ENCODE measurements around the gene ANK3.

Gene ANK3

DNA sequence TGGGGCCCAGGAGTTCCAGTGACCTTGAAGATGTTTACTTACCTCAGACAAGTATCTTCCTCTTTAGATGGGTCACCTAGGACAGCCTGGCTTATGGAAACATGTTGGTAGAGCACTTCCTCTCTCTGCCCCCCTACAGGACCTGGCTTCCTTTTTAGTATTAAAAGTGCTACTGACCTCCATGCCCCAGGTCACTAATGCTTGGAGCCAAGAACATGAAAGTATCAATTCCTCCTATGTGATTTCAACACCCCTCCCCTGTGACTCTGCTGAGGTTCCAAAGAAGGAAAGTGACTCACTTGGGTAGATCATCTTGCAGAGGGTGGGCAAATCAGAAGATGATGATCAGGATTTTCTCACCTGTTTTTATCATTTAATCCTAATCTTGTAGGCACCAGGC is 358.0 kb downstream of the ANK3 start:
- no peak overlapping the region for H3K4me3 ChIP-seq

DNA sequence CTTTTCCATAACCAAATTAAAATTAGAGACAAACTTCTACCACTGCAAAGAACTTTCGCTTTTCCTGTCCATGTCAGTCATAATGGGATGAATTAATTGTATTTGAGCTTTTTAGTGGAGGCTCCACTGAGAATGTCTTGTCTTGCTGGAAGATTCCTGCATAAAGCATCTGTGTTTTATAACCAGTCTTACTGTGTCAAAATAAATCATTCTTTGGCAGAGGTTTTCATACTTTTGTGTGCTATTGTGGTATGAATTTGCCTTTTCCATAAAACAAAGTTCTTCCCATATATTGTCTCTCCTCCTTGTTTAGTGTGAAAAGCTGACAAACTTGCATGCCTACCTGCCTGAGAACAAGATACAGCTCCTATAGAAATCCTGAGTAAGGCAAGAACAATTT is 358.5 kb downstream of the ANK3 start:
- H3K27ac ChIP-seq = no peak overlapping the region
- no peak overlapping the region for H3K4me3 ChIP-seq

More for the DNA sequence above, 358.0 kb downstream of the ANK3 start:
- H3K27ac ChIP-seq = peak overlapping the region in 1 of 21 experiments; percentile 16

DNA sequence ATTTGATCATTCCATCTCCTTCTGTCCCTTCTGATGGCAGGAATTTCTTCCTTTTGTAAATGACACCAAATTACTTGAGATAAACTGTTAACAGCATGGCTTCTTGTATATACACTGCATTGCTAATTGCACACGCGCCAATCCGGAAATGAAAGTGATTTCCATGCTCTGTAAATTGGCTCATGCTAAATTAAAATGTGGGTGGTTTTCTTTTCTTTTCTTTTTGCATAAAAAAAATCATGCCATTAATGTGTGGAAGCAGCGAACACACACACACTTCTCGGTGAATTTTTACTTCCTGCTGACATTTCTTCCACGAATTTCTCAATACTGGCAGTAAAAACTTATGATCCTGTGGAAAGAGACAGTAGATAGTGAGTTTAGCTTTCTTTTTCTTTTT is 360.2 kb downstream of the ANK3 start:
- H3K27ac ChIP-seq = no peak overlapping the region
- no peak overlapping the region for H3K4me3 ChIP-seq

DNA sequence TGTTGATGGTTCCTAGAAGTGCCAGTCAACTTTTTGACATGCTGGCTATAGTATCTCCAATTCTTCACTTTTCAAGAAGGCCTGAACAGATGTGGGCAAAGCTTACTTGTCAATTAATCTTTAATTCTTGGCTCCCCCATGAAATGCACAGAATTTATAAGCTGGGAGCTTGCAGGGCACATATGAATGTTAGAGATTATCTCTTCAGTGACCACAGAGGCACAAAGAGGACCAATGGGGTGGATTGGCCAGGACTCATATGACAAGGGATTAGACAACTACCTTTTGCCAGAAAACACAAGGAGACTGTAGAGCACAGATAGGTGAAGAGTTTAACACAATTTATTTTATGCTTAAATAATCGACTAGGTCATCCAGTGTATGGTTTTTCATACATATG is 361.6 kb downstream of the ANK3 start:
- no peak overlapping the region for H3K27ac ChIP-seq
- no peak overlapping the region for H3K4me3 ChIP-seq

DNA sequence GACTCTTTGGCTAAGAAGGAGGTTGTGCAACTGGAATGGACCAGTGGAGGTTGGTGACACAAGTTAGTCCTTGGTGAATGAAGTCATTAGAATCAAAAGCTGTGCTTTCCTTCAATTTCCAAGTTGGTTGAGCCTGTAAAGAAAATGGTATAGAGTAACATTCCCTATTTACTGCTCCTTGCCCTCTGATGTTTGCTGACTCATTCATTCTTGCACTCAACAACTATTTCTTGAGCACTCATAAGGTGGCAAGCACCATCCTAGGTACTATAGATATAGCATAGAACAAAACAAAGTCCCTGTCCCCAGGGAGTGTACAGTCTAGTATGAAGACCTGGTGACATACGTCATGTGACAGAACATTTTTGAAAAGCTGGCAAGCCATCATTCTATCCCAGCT is 364.4 kb downstream of the ANK3 start:
- H3K27ac ChIP-seq = no peak overlapping the region

DNA sequence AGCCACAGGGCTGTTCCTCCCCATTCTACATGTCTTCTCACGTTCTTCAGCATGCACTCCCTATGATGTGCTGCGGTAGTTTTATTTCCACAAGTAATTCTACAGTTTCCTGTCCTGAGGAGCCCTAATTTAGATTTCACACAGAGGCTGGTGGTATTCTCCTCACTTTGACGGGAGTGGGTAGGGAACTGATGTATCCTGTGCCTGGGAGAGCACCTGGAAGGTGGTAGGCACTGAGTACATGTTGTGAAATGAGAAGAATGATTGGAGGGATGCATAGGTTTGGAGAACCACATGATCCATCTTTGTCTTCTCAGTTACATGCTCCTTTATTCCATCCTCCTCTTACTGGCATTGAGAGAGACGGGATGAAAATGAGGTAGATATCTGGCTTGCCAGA is 365.2 kb downstream of the ANK3 start:
- no peak overlapping the region for H3K4me3 ChIP-seq
- H3K27ac ChIP-seq = no peak overlapping the region

More for the DNA sequence above, 364.4 kb downstream of the ANK3 start:
- H3K4me3 ChIP-seq = no peak overlapping the region

DNA sequence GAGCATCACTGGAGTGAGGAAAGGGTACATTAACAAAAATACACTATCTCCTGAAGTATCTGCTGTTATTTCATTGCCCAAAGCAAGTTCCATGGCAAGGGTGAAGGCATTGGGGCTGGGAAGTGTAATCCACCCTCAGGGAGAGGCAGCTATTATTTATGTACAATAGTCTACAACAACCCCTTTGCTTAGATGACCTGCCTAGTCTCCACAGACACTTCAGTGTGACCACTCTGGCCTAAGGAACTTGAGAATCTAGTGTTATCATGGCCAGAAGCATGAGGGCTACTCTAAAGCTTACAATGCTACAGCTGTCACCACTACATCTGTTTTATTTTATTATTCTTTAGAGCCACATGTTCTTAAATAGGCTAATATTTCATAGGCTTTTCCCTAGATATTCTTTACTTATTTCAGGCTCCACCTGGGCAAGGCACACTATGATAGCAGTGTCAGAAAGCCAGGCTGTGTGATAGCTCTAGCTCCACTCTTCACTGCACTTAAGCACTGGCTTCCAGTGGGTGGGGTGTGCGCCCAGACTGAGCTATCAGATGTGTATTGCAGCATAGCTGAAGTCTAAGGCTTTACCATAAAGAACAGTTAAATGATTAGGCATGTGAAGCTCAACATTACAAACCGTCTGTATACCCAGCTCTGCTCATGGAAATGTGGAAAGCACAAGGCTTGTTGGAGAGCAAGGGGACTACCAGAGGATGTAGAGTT is 366.4 kb downstream of the ANK3 start:
- H3K27ac ChIP-seq = no peak overlapping the region

DNA sequence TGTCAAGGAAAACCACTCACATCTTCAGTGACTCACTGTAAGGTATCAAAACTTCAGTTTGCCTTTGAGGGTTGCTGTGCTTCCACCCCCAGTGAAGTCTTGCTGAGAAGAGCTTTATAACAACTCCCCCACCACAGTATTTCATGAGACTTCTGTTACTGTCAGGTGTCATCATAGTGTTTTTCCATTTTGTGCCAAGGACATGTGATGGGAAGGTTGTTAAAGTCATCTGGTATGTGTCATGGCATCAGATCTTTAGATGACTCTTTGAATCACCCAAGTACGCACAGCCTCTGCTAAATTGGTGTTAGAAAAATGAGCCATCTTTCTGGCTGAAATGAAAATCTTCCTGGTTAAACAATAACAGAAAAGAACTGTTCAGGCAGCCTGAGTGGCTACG is 368.3 kb downstream of the ANK3 start:
- H3K4me3 ChIP-seq = no peak overlapping the region
- no peak overlapping the region for H3K27ac ChIP-seq

More for the DNA sequence above, 366.4 kb downstream of the ANK3 start:
- H3K4me3 ChIP-seq = no peak overlapping the region

DNA sequence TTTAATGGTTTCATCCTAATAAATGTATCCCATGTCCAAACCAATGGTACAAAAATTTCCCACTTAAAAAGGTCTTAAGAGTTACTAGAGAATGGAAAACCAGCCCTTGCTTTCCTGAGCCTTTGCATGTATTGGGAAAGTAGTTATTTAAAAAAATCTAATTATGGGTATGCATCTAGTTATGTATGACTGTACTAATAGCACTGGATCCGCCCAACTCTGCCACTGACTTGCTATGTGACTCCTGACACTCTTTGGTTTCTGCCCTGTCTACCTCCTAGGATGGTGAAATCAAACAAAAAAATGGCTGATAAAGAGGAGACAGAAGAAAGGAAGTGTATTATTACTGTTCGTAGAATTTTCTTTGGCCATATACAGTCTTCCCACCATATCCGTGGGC is 372.9 kb downstream of the ANK3 start:
- Histone ChIP-seq H3K27ac (no peak overlapping the region), H3K4me3 (no peak overlapping the region)

DNA sequence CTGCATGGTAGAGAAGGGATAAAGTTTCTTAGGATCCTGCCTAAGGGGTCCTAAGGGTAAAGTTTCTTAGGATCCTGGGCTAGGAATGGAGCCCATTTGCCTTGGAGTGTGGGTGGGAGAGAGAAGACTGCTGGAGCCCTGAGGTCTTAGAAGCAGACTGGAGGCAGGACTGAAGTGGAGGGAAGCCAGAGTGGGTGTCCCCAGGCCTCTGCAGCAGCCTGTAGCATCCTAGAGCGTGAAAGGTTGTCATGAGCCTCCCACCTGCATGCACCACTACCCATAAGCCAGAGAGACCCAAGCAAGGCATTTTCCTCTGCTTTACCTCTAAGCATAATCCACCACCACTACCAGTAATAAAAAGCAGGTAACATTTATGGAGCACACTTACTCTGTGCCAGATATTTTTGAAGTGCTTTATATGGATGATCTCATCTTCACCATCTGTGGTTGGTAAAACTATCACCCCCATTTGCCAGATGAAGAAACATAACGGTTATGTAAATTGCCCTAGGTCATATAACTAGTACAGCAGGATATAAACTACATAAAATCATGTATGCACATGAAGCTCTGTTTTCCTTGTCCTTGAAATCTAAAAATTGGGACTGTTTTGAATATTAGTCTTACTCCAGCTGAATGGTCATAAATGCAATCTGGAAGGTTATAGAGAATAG is 379.8 kb downstream of the ANK3 start:
- Histone ChIP-seq H3K4me3 (no peak overlapping the region), H3K27ac (no peak overlapping the region)

DNA sequence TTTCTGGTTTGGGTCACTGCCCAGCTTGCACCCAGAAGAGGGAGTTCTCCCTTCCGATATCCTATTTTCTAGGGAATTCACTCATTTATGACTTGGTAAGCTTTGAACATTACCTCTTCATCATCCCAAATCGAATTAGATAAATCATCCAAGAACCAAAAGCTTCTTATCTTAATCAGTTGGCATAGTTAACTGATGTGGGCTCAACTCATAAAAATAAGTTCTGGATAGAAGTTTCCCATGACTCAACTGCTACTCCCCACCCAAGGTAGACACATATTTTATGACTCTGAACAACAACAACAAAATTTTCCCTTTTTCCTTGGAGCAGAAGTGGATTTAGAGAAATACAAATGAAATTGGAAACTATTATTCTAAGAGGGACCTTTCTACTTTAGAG is 380.4 kb downstream of the ANK3 start:
- H3K27ac ChIP-seq = no peak overlapping the region
- H3K4me3 ChIP-seq = no peak overlapping the region

DNA sequence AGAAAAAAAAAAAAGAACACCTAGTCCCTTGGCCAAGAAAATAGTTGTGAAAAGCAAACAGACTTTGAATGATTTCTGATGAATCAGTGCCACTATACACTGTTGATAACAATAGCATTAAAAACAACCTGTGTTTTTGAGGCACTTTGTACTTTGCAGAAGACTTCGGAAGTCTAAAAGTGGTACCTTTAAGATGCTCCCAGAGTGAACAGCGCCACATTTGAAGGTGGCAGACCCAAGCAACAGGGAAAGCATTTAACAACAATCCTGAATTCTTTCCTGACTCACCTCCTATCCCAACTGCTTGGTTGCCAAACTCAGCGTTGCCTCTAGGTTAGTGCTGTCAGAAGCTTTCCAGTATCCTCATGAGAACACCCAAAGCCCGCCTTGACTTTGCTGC is 380.9 kb downstream of the ANK3 start:
- Histone ChIP-seq H3K27ac (no peak overlapping the region), H3K4me3 (no peak overlapping the region)

DNA sequence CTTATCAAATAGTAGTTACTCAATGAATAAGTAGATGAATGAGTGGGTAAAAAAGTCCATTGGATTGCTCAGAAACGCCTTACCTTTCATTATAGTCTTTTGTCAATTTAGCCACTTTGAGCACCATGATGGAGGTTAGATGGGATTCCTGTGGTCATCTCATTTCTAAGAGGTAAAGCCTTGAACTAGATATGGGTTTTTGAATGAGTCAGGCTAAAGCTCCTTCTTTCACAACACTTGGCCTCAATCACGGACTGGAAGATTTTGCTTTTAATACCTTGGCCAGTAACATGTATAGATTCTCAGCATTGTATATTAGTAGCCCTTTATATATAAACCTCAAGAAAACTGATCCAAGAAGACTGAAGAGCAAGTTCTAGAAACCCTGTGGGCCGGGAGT is 383.6 kb downstream of the ANK3 start:
- no peak overlapping the region for H3K4me3 ChIP-seq
- H3K27ac ChIP-seq = no peak overlapping the region

DNA sequence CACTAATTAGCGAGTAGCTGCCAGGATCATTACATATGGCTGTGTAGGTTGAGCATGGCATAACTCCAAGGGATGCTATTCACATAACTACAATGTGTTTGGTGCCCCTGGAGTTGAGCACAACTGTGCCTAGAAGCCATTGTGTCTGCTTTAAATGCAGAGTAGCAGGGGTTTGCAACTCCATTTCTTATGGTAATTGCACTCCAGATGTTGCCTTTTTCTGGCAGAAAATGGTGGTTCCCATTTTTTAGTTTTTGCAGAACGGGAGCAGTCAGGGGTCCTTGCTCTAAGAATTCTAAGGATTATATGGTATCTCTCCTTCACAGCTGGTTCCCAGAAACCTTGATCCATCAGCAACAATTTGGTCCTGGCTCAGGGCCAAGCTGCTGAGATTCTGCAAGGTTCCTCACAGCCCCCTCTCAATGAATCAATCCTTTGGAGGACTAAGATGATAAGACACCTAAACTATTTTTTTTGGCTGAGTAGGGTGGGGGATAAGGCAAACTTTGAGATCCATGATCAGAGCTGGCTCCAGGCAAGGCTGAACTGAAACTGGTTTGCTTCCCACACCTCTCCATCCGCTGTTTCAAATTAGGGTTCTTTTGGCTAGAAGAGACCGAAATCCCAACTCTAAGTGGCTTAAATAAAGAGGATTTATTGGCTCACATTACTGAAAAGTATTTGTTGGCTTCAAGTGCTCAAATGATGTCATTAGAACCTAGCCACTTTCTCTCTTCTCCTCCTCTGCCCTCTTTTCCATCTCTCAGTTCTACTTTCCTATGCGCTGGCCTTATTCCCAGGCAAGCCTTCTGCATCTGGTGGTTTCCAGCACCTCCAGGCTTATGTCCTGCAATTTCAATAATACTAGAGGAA is 385.8 kb downstream of the ANK3 start:
- H3K4me3 ChIP-seq = no peak overlapping the region
- H3K27ac ChIP-seq = no peak overlapping the region

DNA sequence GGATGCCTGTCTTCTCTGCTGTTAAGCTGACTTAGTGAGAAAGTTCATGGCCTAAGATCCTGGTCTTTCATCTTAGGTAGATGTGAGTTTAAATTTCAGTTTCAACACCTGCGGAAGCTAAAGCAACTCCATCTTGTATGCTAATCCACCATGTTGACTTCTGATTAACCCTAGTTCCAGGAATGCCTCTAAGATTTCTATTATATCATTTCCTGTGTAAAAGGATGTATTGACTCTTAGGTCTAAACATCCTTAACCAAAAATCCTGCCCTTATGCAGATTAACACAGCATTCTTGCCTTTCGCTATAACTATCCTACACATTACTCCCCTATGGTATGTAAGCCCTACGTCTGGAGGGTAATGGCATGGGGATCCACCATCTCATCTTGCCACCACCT is 388.9 kb downstream of the ANK3 start:
- no peak overlapping the region for H3K4me3 ChIP-seq
- H3K27ac ChIP-seq = no peak overlapping the region

DNA sequence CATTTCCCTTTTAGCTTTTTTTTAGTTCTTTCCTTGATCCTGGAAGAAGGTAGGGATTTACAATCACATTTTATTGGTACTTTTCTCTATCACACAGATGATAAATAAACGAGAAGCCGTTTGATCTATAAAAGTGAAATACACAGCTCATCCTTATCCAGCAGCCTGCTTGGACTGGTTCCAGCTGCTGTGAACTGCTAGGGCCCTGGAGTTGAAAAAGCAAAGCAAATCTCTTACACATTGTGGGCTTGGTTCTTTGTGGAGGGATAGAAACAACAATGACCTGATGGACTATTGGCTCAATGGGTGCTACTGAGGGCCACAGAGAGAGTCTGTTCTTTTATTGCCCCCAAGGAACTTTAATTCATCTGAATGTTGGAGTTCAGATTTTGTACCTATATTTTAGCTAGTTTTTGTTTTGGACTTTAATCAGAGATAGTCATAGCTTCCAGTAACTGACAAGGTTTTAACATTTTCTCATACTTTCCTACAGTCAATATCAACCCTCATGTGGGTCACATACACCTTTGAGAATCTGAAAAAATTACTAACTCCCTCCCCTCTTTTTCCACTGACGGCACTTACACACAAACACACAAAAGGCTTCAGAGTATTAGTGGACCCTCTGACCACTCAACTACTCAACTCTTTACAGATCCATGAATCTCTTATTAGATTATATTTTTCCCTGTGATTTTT is 391.7 kb downstream of the ANK3 start:
- H3K27ac ChIP-seq = no peak overlapping the region
- no peak overlapping the region for H3K4me3 ChIP-seq

DNA sequence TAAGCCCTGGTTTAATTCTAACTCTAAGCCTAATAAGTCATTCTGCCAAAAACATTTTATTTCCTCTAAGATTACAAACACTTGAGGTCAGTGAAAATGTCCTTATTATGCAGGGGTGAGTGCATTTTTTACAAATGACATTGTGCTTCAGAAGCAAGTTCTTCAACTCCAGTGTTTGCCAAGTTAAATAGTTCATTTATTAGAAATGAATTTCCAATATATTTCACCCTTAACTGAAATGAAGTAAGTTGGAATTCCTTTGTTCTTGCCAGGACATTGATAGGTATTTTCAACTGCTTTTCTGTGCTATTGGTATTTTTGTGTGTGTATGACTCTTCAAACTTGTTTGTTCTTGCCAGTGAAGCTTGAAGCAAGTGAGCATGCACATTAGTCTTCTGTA is 393.8 kb downstream of the ANK3 start:
- H3K4me3 ChIP-seq = no peak overlapping the region
- no peak overlapping the region for H3K27ac ChIP-seq

DNA sequence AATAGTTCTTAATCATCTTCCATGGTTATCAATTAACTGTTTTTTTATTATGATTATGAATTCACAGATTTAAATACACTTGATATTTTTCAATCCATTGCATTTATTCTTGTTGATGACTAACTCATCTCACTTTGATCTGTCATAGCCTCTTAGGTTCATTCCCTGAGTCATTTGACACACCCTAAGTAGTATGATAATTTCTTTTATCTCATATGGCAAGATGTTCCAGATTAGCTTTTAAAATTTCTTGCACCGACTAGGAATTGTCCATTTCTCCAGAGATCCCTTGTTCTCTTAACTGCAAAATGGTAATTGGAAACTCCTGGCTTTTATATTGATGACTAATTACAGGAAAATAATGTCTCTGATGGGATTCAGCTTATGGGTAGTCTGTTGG is 395.7 kb downstream of the ANK3 start:
- H3K27ac ChIP-seq = no peak overlapping the region
- no peak overlapping the region for H3K4me3 ChIP-seq

DNA sequence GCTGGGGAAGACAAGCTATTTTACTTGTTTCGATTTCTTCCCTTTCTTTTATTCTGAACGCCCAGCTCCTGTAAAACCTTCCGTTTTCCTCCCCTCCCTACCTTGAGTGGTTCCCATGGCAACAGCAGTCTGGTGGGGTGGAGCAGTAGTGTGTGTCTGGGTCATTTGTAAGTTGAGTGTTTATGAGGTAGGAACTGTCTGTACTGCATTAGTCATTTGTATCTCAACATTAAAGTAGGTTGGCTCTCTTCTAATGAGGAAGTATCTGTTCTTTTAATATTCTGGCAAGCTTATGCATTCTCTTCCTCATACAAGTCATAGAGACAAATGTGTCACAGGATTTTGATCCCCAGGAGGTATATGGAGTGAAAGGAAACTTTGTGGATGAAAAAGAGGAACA is 398.0 kb downstream of the ANK3 start:
- Histone ChIP-seq H3K4me3 (no peak overlapping the region), H3K27ac (peak overlapping the region in 4 of 21 experiments; percentile 9 to 63 (median 33))

DNA sequence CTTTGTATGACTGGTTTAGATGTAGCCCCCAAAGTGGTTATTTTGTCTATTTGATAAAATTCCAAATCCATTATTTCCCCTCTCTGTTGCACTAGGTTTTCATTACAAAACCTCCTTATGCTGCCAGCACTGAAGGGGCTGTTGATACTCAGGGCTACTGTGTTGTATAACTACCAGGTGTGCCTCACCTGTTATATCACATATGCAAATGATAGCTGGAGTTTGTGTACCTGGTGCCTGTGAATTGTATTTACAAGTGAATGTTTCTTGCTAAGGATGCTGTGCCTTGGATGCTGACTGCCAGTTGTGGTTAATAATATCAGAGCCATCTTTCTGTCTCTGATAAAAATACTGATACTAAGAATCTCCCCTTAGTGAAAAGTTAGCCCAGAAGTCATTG is 398.6 kb downstream of the ANK3 start:
- no peak overlapping the region for H3K4me3 ChIP-seq
- H3K27ac ChIP-seq = peak overlapping the region in 3 of 21 experiments; percentile 9 to 45 (median 21)
